ENCODE measurements around the gene CLIP2.

DNA sequence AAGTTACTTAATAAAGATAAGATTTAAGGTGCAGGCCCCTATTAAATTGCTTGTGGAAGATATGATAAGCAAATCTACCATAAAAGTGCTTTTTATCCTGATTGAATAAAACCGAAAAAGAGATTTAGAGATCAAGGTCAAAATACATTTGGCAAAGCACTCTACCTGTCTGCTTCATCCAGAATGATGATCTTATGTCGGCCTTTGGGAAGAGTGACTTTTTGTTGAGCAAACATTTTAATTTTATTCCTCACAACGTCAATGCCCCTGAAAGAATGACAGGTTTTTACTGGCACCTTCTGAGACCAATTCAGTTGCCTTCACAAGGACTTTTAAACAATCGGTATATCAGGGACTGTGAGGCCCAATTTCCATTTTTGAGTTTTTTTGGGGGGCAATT is 42.7 kb upstream of the CLIP2 start:
- TF ChIP-seq SIN3A (IDR thresholded peaks at IDR 0.05; ENCODE audit: borderline replicate concordance, insufficient read depth, low read length) (no peak), POLR2AphosphoS5 (IDR thresholded peaks at IDR 0.05; ENCODE audit: low read depth, low read length) (no peak), TAF1 (IDR thresholded peaks at IDR 0.05; ENCODE audit: borderline replicate concordance, insufficient read depth, low read length) (no peak)
